Gastroesophageal sphincter (tissue), 3 donors: ENCODE data around the gene ARV1.

Source experiments
- POLR2A ChIP-seq, 2 donors: fragments of 450-650 bp; IDR thresholded peaks; one replicate each; pipeline ENCODE4 v1.6.1; 2017; ENCODE audit warnings: antibody characterized with exemption in 2 of 2, mild to moderate bottlenecking in 2 of 2, moderate library complexity in 1 of 2
- POLR2AphosphoS5 ChIP-seq: sonication (generic); formaldehyde crosslinking; IDR thresholded peaks from one replicate; pipeline ENCODE4 v1.6.1; 2017; ENCODE audit warnings: antibody characterized with exemption
- TF ChIP-seq, protein P1 (sequence below), 4 experiments: fragments of 200-600 bp in 2 of 4; fragments of 450-650 bp in 2 of 4; sonication (generic) in 1 of 4; IDR thresholded peaks; one replicate each; pipeline ENCODE4 v1.5.1; 2017 to 2019; ENCODE audit warnings: antibody characterized with exemption in 4 of 4, mild to moderate bottlenecking in 2 of 4, moderate library complexity in 2 of 4

DNA sequence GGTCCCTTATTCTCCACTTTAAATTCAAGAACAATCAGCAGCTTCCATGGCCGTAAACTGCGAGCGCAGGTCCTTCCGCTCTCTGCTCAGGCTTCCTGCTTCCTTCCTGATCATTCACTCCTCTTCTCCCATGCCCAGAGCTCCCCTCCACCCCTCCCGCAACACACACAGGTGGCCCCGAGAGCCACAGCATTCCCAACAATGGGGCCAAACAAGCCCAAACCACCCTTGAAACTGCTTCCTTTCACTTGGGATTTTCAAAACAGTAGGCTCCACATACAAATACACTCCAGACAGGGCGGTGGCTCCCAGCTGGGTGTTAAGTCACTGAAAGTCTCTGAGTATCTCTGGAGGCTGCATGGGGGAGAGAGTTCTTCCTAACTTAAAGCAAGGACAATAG lies 49.8 kb downstream of the ARV1 start:
- TF ChIP-seq POLR2AphosphoS5, result no peak
- no peak for TF ChIP-seq POLR2A (IDR thresholded peaks at IDR 0.05)
- TF ChIP-seq, protein P1, sequence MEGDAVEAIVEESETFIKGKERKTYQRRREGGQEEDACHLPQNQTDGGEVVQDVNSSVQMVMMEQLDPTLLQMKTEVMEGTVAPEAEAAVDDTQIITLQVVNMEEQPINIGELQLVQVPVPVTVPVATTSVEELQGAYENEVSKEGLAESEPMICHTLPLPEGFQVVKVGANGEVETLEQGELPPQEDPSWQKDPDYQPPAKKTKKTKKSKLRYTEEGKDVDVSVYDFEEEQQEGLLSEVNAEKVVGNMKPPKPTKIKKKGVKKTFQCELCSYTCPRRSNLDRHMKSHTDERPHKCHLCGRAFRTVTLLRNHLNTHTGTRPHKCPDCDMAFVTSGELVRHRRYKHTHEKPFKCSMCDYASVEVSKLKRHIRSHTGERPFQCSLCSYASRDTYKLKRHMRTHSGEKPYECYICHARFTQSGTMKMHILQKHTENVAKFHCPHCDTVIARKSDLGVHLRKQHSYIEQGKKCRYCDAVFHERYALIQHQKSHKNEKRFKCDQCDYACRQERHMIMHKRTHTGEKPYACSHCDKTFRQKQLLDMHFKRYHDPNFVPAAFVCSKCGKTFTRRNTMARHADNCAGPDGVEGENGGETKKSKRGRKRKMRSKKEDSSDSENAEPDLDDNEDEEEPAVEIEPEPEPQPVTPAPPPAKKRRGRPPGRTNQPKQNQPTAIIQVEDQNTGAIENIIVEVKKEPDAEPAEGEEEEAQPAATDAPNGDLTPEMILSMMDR (IDR thresholded peaks at IDR 0.05), result no peak
